Embryonic facial prominence (tissue), 1 donor: ENCODE measurements around the gene LACTBL1.

ENCODE experiments used
- DNase-seq: peaks from one replicate; pipeline ENCODE4 v3.0.0-alpha.2; 2016; ENCODE audit errors: extremely low spot score

The LACTBL1 gene

DNA sequence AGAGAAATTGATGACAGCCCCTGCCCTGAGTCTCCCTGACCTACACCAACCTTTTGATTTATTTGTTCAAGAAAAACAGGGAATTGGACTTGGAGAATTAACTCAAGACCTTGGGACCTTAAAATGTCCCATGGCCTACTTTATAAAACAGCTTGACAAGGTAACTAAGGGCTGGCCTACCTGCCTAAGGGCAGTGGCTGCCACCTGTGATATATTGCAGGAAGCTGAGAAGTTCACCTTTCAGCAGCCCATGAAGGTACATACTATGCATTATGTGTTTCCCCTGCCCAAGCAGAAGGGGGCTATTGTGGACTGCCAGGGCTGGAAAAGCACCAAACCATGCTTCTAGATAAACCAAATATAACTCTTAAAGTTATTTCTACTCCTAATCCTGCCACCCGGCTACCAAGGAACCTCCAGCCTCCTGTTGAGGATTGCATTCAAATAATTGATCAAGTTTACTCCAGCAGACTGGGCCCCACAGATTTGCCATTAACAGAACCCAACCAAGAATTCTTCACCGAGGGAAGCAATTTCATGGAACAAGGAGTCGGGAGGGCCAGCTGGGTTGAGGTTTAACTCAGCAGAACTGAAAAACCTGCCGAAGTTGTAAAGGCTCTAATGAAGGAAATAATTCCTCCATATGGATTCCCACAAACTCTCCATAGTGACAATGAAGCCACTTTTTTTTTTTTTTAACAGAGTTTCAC is 28.2 kb downstream of the LACTBL1 start:
- DNase-seq = no peak

DNA sequence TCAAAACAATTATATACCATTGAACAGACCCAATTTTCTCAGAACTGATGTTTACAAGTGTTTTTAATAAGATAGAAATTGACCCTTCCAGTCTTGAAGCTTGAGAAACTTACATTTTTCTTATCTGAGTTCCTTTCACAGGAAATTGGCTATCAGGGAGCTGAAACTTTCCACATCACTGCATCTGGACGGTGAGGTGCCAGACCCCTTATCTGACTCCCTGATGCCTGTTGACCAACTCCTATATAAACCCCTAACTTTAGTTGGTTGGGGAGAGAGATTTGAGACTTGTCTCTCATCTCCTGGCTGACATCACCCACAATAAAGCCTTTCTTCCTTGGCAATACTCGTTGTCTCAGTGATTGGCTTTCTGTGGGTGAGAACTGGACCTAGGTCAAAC is 31.4 kb downstream of the LACTBL1 start:
- DNase-seq = no peak

DNA sequence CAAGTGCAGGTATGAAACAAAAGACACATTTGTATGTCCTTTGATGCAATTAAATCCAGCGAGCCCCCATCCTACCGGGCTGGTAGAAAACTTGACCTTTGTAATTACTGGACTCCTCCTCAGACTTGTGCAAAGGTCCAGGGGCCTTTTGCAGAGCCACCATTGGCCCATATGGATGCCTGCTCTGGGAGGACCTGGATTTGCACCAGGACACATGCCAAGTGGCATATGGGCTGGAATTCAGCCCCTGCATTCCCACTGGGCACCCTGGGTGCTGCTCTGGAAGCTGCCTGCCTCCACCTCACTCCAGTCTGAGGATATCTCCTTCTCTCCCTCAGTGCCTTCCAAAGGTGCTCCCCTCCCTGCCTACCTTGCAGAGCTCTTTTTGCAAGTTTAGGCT is 36.0 kb downstream of the LACTBL1 start:
- no peak for DNase-seq

DNA sequence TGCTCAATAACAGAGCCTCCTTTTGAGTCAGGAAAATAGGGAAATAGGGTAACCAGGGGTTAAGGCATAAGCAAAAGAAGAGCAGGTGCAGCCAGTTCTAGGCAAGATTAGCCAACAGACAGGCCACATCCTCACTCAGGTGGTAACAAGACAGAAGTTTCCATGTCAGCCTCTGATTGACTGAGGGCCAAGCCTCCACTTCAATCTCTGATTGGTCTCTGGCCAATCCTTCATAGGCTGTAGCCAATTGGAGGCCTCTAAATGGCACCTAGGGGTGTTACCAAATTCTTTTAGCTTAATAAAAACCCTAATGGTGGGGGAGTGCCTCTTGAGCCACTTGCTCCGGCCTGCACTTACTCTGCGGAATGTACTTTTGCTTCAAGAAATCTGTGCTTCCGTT is 37.2 kb downstream of the LACTBL1 start:
- no peak for DNase-seq

DNA sequence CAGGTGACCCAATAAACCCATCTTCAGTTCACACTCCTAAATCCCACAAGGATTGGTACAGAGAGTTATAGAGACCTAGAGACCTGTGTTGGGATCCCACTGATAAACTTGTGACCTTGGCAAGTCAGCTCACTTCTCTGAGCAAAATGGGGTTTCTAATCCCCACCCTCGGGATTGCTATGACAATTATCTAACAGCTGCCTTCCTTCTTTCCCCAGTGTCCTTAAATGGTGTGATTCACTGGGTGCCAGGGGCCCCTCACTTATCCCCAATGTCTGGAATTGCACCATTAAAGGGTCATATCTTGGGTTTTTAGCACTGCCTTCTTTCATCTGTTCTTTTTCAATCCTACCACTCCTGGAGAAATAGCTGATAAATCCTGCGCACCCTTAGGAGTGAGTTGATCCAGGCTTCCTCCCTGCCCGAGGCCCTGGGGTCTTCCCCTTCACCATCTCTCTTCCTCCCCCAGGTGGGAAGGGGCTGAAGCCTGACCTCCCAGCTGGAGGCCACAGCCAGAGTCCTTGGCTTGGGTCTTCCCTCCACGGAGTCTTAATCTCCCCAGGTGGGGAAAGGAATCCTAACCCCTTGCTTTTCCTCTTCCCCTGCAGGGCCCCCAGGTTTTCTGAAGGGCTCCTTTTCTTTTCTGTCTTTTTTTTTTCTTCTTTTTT is 39.7 kb downstream of the LACTBL1 start:
- DNase-seq = no peak

DNA sequence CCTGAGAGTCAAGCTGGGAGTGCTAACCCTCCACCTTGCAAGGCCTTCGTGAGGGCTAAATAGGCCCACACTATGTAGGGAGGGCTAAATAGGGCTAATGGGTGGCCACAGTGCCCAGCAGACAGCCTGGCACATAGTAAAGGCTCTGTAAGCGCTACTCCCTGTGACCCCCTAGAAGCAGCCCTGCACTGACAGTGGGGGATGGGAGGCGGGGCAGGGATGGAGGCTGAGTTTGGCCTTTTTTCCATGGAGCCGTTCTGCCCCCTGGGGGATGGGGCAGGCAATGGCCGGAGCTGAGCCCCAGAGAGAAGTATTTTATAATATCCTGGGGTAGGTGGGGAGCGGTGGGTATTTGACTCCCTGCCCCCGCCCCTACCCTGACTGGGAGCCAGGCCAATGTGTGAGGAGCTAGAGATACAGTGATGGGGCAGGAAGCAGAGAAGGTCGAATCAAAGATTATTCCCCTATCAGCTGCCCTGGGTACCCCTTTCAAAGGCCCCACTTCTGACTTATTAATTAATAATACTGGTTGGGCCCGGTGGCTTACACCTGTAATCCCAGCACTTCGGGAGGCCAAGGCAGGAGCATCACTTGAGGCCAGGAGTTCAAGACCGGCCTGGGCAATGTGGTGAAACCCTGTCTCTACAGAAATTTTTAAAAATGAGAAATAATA is 42.3 kb downstream of the LACTBL1 start:
- DNase-seq = no peak

DNA sequence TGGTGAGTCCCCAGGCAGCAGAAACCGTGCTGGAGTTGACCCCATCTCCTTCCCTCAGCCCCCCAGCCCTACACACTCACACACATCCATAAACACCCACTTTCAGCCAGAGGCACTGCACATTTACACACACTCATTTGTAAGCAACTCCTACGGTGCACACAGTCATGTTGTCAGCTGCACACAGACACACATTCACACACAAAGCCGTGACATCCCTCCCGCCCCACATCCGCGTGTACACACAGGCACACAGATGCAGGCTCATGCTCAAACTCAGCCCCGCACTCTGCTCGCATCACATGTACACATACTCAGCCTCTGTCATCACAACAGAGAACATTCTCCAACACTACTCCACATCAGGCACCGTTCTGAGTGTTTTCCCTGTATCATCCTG is 47.6 kb downstream of the LACTBL1 start:
- no peak for DNase-seq

DNA sequence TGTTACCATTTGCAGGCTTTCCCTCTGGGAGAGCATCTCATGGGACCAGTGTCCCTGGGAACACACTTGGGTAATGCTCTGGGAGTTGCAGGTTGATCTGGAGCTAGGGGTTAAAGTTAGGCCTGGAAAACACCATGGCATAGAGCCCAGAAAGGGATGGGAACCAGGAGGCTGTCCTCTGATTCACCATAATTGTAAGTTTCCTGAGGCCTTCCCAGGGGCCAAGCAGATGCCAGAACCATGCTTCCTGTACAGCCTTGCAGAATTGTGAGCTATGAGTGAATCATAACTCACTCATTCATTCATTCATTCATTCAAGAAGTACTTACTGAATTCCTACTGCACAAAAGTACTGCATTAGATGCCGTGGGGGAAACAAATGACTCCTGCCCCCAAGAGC is 50.0 kb downstream of the LACTBL1 start:
- no peak for DNase-seq

DNA sequence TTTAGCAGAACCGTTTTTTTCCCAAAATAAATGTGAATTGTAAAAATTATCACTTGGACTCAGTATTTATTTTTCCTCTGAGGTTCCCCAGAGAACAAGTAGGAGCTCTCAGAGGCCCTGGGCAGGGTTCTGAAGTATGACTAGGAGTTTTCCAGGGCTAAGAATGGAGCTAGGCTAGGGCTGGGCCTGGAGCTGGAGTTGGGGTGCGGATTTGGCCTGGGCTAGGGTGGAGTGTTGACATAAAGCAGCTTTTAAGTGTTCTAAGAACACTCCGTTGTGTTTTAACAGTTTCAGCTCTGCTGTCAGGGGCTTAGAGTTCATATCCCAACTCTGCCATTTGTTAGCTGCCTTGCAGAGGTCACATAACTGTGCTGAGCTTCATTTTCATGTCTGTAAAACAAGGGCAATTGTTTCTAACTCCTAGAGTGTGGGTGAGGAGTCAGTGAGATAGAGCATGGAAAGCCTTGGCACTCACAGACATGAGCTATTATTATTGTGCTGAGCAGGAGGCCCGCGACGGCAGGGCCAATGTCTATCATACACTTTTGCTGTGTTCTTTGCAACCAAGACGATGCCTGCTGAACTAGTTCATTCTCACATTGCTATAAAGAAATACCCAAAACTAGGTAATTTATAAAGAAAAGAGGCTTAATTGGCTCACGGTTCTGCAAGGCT is 51.1 kb downstream of the LACTBL1 start:
- no peak for DNase-seq

DNA sequence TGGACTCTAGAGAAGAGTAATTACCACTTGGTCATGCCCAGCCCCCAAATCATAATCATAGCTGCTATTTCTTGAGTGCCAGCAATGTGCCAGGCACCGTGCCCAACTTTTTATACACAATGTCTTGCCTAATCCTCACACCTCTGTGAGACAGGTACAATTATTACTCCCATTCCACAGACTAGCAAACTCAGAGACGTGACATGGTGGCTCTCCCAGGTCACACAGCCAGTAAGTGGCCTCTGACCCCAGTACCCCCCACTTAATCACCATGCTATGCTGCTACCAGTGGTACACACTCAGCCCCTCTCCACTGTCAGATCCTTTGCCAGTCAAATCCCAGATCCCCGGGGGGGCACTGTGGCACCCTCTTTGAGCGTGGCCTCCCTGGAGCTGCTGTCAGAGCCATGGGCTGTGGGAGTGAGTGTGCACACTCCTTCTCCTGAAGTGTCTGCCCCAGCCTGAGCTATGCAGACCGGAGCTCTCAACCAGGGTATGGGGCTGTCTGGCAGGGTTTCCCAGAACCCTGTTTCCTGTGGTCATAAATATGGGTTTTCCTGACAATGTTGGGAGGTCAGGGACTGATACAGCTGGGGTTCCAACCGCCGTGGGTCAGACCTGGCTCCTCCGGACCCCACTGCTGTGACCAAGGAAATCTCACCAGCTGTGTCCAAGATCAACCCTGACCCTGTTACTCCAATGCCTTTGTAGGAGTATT is 51.8 kb downstream of the LACTBL1 start:
- no peak for DNase-seq

DNA sequence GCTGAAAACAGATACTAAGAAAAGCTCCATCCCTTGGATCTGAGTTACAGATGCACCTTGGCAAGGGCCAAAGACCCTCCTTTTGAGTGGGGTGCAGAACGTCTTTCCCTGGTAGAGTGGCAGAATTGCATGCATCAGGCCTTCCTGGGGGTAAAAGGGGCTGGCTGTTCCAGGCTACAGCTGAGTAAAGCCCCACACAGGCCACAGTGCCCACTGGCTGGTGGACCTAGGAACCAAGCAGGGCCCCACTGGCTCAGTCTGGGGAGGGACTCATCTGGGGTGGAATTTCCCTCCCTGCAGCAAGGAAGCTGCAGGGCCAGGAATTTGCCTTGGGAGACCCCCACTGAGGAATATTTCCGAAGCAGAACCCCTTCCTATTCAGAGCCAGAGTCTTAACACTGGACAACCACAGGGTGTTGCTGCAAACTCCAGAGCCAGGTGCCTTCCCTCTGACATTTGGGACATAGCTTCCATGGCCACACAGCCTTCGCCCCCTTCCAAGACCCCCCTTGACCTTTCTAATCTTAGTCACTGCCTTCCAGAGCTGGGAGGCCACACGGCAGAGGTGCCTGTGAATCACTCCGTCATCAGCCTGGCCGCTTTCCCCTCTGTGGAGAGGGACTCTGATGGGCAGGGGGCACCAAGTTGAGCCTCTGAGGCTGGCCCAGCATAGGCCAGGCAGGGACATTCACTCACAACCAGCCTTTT is 52.5 kb downstream of the LACTBL1 start:
- no peak for DNase-seq

DNA sequence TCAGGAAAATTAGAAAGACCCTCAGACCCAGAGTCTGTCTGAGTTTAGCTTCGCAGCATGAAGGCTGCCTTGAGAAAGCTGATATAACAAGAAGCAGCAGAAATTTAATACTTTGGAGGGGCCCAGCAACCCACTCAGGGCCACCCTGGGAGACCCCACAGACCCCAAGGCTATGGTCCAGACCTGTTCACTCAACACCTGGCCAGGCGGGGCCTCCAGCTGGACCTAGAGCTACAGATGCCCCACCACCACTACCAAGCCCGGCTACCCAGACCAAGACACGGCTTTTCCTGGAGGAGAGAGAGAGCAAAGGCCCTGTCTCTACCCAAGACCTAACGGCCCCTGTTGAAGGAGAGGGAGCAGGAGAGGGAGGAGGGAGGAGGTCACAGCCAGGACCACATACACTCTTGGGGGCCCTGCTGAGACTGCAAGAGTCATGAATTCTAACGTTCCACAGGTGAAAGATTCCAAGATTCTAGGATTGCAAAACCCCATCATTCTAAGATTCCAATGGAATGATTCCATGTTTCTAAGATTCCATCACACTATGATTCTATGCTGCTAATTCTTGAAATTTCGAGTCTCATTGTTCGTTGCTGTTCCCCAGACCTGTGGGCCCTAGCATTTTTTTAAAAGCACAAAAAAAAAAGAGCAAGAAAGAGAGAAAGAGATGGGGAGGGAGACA is 53.2 kb downstream of the LACTBL1 start:
- no peak for DNase-seq

DNA sequence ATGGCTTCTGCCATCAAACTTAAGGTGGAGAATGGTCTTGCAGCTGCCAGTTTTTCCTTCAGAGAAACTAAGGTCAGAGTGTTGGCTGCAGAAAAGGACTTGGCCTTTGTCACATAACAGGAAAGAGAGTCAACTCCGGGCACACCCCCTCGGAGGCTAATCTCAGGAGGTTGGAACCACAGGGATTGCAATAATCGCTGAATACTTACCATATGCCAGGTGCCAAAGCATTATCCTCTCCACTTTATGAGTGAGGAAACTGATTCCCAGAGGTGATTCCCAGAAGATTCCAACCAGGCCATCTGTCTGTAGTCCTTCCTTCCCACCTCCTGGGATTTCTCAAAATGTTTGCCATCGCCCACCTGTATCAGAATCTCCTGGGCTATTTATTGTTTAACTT is 54.0 kb downstream of the LACTBL1 start:
- DNase-seq = no peak

DNA sequence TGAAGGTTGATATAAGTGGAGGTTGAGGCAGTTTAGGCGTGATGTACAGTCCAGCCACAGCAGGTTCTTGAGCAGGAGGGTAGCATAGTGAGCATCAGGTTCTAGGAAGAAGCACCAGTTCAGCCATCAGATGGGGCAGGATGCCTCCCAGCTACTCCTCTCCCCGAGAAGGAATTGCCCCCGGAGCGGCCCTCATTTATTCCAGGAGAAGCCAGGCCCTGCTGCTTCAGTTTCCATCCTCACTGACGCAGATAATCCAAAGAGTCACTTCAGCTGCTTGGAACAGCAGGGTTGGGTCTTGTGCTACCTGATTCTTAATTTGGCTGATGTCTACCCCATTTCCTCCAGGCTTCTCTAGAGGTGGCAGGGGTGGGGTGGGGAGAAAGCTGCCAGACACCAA is 54.7 kb downstream of the LACTBL1 start:
- DNase-seq = no peak

DNA sequence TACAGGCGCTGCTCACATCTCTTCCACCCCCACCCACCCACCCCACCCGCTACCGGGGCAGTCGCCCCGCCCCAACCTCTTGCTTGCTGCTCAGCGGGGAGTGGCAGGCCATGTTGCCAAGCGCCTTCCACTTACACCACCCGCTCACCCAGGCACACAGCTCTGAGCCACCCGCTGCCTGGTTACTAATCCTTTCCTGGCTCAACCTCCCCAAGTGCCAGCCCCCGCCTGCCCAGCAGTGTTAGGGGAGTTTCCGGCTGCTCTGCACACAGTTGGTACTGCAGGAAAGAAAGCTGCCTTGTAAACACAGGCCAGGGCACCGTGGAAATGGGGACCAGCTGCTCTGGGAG is 56.2 kb downstream of the LACTBL1 start:
- DNase-seq = no peak

DNA sequence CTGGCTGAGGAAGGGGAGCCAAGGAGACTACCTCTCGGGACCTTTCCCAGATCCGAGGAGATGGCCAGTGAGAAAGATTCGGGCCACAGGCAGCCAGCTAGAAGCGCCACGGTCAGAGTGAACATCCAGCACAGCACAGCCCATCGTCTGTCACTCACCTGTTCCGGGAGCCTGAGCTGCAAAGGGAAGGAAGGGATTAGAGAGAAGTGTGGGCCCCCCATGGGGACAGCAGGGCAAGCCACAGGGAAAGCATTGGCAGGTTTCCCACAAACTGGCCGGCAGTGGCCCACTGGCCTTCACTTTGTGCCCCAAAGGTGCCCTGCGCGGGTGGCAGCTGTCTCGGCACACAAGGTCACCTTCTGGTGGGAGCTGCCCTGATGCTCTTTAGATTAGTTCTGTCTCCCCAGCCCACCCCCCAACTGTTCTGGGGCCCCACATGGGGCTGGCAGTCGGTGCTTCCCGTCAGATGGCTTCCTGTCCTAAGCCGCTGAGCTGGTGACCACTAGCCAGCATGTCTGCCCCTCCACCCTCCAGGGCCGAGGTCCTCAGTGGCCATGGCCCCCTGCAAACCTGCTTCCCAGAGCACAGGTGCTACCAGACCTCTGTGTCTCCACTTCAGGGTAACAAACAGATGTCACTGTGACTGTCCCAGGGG is 56.7 kb downstream of the LACTBL1 start:
- DNase-seq = no peak

DNA sequence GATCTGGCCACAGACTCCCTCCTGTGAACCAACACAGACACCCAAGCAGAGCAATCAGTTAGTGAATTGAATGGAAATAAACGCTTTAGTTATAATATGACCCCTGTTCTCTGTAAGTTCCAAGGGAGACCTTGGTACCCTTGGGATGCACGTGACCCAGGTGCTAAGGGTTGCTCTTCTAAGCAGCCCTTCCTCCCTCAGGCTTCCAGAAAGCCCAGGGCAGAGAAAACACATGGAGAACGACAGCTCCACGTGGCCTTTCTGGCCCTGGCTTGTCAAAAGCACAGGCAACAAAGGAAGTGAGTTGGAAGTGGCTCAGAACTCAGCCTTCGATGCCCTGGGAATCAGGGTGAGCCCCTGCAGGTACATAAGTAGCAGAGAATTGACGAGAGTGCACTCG is 57.4 kb downstream of the LACTBL1 start:
- DNase-seq = no peak

DNA sequence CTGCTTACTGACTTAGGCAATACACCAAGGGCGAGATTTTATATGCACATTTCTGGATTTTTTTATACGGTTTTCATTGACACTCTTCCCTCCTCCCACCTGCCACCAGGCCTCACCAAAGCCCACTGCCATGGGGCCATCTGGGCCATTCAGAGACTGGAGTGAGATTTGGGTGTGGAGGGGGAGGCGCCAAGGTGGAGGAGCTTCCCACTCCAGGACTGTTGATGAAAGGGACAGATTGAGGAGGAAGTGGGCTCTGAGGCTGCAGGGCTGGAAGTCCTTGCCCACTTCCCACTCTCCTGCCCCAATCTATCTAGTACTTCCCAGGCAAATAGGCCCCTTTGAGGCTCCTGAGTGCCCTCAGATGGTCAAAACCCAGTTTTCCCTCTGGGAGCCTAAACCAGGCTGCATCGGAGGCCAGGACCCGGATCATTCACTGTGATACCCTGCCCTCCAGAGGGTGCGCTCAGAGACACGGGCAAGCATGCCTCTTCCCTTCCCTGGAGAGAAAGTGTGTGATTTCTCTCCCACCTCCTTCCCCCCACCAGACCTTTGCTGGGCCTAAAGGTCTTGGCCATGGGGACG is 57.9 kb downstream of the LACTBL1 start:
- no peak for DNase-seq

DNA sequence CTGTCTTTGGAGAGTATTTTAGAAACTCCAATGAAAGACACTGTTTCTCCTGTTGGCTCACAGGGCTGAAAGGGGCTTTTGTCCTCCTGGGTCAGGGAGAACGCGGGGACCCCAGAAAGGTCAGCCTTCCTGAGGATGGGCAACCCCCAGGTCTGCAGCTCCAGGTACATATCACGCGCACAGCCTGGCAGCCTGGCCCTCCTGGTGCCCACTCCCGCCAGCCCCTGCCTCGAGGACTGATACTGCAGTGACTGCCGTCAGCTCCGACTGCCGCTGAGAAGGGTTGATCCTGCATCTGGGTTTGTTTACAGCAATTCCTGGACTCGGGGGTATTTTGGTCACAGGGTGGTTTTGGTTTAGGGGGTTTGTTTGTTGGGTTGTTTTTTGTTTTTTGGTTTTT is 58.5 kb downstream of the LACTBL1 start:
- no peak for DNase-seq
